NK-92 treated with Interleukin-12 subunit alpha and Interleukin-12 subunit beta, amount 100 ng/mL, for 24 hours (cell line): ENCODE data around the gene ERICH6.

Experiments used
- DNase-seq: peaks from one replicate; lab custom pipeline; 2025; lab: John Stamatoyannopoulos, UW

Gene ERICH6

DNA sequence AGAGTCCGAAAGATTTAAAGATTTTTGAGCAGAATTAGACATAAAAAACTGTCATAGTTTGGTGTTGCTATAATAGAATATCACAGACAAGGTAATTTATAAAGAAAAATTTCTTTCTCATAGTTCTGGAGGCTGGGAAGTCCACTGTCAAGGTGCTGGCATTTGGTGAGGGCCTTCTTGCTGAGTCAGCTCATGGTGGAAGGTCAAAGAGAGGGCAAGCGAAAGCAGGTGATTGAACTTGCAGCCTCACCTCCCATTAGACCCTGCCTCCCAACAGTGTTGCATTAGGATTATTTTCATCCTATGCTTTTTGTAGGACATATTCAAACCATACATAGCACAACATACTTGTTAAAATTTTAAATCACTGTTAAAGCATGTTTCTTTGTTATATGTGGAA, 90.7 kb downstream of the ERICH6 start:
- no peak for DNase-seq

DNA sequence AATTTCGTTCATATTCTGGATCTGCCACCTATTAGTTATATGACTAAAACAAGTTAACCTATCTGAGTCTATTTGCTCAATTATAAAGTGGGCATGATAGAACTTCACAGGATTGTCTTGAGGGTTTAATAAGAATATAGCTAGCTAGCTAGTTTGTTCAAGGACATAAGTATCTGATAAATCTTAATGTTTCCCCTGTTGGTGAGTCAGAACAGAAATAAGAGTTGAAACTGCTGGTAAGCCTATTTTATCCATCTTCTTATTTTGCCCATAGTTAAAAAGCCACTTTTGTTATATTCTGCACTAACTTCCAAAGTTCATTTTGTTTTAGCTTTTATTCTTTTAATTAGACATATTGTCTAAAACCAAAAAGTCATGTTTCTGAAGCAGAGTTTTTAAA, 91.2 kb downstream of the ERICH6 start:
- no peak for DNase-seq

DNA sequence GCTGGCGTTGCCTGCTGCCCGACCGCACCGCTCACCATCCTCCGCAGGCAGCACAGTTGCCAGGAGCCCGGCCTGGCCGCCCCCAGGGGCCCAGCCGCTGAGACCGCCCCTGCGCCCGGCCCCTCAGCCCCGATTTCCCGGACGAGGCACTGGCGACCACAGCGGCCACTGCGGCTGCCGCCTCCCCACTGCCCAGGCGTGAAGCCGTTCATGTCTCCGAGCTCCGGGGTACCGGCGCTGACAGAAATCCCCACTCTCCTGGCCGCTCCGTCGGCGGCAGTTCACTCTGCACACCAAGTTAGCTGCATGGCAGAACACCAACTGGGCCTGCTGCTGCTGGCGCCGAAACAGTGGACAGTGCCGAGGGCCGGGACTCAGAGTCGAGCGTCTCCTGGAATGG, 92.1 kb downstream of the ERICH6 start:
- DNase-seq, result no peak

DNA sequence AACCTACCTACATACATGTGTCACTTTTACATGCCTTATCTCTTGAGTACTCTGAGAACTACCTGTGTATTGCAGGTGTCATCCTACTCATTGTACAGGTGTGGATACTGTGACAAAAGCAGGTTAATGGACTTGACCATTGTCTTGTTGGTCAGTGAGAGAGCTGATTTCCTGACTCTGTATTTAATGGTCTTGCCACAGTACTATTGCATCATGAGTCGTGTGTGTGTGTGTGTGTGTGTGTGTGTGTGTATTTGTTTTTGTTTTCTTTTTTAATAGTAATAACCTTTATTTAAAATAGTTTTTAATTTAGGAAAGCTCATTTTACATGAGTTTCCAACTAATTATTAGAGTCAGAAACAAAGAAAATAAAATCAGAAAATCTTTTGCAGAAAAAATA, 92.9 kb downstream of the ERICH6 start:
- DNase-seq, result no peak

DNA sequence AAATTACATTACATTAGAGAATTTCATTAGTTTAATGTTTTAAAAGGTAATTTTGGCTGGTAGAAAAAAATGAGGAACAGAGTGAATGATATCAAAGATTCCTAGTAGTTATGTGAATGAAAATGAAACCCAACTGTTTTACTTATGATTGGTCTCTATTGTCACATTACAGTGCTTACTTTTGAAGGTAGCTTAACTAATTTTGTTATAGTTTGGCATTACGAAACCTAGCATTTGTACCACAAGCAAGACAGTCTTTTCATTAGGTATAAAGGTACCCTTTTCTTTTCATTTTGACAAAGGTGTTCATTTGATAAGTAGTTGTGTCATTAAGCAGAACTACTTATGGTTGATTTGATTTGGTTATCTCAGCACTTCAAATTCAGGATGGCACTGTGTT, 93.7 kb downstream of the ERICH6 start:
- no peak for DNase-seq
